Measurements from ENCODE around the gene MRPL24. TPM values are rescaled to one million over a fixed set of nuclear protein-coding genes. Genes with fewer than 3 reads are reported as not detected.

MRPL24 gene
- total RNA-seq, 4 donors from 2014 or later, result 48.6 to 90.4 (median 66.2) TPM

DNA sequence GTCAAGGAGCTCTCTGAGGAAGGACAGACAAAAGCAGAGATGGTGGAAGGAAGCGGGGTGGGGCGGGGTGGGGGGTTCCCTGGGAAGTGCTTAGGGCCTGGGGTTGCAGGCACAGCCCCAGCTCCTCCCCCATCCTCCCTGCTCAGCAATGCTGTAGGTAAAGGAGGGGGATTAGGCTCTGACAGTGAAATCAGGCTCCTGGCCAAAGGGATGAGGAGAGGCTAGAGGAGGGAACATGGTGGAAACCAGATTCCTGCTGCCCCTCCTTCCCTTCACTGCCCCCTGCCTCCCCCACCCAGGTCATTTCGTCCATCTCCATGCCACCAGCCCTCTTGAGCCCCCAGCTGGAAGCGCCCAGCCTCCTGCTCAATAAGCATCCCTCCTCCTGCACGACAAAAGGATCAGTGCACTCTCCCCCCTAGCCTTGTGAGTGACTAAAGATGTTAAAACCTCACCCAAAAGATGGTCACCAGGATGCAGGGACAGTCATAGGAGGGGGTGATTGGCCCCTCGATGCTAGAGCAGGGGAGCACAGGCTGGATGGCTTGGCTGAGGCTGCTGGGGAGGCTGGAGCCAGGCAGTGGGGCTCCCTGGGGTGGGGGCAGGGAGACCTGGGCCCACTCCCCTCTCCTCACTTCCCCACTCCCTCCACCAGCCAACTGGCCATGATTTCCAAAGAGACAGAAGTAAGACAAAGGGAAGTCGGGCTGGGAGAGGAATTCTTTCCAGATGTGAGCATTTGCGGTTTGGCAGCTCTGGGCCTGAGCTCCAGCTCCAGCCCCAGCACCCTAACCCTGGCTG, 33.3 kb downstream of the MRPL24 start:
- TF ChIP-seq, protein P1, sequence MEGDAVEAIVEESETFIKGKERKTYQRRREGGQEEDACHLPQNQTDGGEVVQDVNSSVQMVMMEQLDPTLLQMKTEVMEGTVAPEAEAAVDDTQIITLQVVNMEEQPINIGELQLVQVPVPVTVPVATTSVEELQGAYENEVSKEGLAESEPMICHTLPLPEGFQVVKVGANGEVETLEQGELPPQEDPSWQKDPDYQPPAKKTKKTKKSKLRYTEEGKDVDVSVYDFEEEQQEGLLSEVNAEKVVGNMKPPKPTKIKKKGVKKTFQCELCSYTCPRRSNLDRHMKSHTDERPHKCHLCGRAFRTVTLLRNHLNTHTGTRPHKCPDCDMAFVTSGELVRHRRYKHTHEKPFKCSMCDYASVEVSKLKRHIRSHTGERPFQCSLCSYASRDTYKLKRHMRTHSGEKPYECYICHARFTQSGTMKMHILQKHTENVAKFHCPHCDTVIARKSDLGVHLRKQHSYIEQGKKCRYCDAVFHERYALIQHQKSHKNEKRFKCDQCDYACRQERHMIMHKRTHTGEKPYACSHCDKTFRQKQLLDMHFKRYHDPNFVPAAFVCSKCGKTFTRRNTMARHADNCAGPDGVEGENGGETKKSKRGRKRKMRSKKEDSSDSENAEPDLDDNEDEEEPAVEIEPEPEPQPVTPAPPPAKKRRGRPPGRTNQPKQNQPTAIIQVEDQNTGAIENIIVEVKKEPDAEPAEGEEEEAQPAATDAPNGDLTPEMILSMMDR (IDR thresholded peaks at IDR 0.05), result no peak
- TF ChIP-seq EP300 (IDR thresholded peaks at IDR 0.05), result no peak
- TF ChIP-seq POLR2A (IDR thresholded peaks at IDR 0.05), result no peak
- H3K4me1 ChIP-seq, result peaks cover 0 to 93% (median 36%) of the 10 kb centered on the region in 4 donors
- WGBS, 2 donors, result 52 to 53% methylated on average over 8 of the region's 8 CpGs

DNA sequence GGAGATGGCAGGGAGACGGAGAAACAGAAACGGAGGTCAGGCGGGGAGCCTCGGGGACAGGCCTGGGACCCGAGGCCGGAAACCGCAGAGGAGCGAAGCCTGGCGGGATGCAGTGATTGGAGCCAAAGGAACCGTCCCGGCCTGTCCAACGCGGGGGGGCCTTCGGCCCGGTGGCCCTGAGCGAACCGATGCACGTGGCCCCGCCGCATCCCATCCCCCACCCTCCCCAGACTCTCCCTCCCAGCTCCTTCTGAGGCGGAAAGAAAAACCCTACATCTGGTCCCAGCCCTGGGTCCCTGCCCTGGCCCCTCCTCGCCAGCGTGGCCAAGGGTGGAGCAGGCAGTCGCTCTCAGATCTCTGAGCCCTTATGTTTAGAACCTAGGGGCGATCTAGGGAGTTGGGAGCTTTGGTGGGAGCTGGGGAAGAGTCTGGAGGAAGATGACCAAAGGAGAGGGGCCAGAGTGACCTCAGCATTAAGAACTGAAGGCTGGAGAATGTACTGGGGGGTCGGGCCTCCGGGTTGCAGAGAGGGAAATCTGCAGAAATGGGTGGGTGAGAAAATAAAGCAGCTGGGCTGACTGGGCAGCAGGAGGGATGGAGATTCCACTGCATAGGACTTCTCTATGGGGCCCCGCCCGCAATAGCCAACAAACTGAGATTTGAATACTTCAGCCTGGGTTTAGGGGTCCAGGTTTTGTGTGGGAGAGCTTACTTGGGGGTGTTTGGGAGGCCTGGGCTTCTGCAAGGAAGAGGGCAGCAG, 34.1 kb downstream of the MRPL24 start:
- no peak for TF ChIP-seq EP300 (IDR thresholded peaks at IDR 0.05)
- TF ChIP-seq, protein P1 (IDR thresholded peaks at IDR 0.05), result no peak
- no peak for TF ChIP-seq POLR2A (IDR thresholded peaks at IDR 0.05)
- DNase-seq (ENCODE audit: low spot score in 2 of 2), result peak; percentile 60 to 63
- peak overlapping the region; percentile 35 to 58 (median 46) for H3K4me3 ChIP-seq
- H3K4me1 ChIP-seq, result peaks cover 0 to 87% (median 36%) of the 10 kb centered on the region in 4 donors
- no peaks in the 10 kb centered on the region for H3K36me3 ChIP-seq
- 5% methylated on average over 29 of the region's 29 CpGs for WGBS, 2 donors
- peaks cover 0 to 23% of the 10 kb centered on the region in 2 donors for H3K27me3 ChIP-seq
- H3K27ac ChIP-seq, result peak overlapping the region; percentile 31 to 89 (median 68)
- H3K9me3 ChIP-seq, result no peaks in the 10 kb centered on the region

More for the DNA sequence above, 33.3 kb downstream of the MRPL24 start:
- Histone ChIP-seq H3K27ac (peak overlapping the region in 2 of 4 donors; percentile 86 to 89), H3K27me3 (peaks cover 0 to 23% of the 10 kb centered on the region in 2 donors), H3K4me3 (no peak overlapping the region), H3K36me3 (no peaks in the 10 kb centered on the region), H3K9me3 (no peaks in the 10 kb centered on the region)
- peak in 1 of 2 donors; percentile 41 for DNase-seq (ENCODE audit: low spot score in 2 of 2)

DNA sequence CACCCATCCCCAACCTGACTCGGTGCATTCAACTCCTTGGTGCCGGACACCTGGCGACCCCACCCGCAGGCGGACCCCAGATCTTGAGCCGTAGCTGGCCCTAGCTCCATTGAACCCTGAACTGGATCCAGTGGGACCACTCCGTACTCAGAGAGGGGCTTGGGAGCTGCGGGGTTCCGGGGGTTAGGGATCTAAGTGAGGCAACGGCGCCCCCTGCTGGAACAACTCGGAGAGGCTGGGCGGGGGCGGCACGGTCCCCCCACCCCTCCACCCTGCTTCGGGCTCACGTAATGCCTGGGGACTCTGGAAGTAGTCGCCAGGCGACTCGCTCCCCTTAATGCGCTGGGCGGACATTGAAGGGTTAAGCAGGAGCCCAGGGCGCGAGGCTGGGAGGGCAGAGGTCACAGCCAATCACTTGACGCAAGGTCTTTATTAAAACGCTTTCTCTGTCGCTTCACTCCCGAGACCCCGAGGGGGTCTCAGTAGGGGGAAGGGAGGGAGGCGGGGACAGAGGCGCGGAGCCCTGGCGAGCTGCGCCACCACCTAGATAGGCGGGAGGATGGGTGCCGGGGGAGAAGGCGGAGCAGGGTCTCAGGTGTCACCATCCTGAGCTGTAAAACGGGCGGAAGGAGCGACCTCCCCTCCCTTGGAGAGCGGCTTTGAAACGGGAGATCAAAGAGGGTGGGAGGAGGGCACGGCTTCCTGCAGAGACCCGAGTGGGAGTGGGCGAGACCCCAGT, 34.8 kb downstream of the MRPL24 start:
- H3K9me3 ChIP-seq, result no peaks in the 10 kb centered on the region
- DNase-seq (ENCODE audit: low spot score in 2 of 2), result peak; percentile 49 to 68
- WGBS, 2 donors, result 1% methylated on average over 31 to 45 of the region's 45 CpGs
- H3K4me3 ChIP-seq, result peak overlapping the region; percentile 35 to 58 (median 46)
- peak overlapping the region; percentile 31 to 89 (median 68) for H3K27ac ChIP-seq
- peaks cover 0 to 82% (median 36%) of the 10 kb centered on the region in 4 donors for H3K4me1 ChIP-seq
- H3K36me3 ChIP-seq, result no peaks in the 10 kb centered on the region
- H3K27me3 ChIP-seq, result peaks cover 0 to 23% of the 10 kb centered on the region in 2 donors
- TF ChIP-seq, protein P1 (IDR thresholded peaks at IDR 0.05), result peak; percentile 69 to 88 (median 76)
- TF ChIP-seq POLR2A (IDR thresholded peaks at IDR 0.05) (no peak), EP300 (IDR thresholded peaks at IDR 0.05) (no peak)

DNA sequence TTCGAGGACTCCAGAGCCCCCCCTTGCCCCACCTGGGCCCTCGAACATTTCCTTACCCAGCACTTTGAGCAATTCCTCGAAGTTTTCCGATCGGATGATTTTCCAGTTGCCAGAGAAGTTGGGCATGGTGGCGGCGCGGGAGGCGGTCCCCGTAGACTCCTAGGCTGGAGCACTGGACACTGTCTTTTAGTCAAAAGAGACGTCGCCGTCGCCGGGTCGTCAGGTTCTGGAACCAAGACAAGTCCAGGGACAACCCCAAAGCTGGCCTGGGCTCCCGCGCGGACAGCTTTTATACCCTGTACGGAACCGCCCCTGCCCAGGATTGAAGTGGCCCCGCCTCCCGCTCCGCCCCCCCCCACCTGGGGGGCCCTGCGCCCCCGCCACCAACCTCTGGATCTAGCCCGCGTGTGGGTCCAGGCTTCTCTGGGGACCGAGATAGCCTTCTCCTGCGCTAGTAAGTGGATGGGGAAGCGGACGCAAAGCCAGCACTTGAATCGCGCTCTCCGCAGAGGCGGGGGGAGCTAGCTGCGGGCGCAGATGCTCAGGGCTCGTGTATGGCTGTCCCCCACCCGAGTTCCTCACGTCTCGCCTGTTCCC, 35.5 kb downstream of the MRPL24 start, which contains the start of gene CRABP2:
CRABP2 (minus strand) TSS at position 263 of the 597 bp plus-strand sequence; CDS start at position 126, 137 bp downstream.
- H3K4me1 ChIP-seq, result peaks cover 0 to 75% (median 36%) of the 10 kb centered on the region in 4 donors
- 2% methylated on average over 31 to 38 of the region's 42 CpGs for WGBS, 2 donors
- TF ChIP-seq EP300 (IDR thresholded peaks at IDR 0.05), result no peak
- TF ChIP-seq, protein P1 (IDR thresholded peaks at IDR 0.05), result no peak
- no peak for TF ChIP-seq POLR2A (IDR thresholded peaks at IDR 0.05)
- no peak for DNase-seq (ENCODE audit: low spot score in 2 of 2)
- peak within 1 kb of the TSS; percentile 35 to 58 (median 46) for H3K4me3 ChIP-seq
- no peaks in the 10 kb centered on the region for H3K9me3 ChIP-seq
- H3K27me3 ChIP-seq, result peaks cover 0 to 23% of the 10 kb centered on the region in 2 donors
- H3K27ac ChIP-seq, result peak within 1 kb of the TSS; percentile 31 to 89 (median 68)
- peaks cover 0 to 4% (median 0%) of the 10 kb centered on the region in 3 donors for H3K36me3 ChIP-seq
